ENCODE results near the gene FLYWCH2.

GRCh38 chr16:2856686-2857450 lies 26.1 kb upstream of the FLYWCH2 start:
- no peak for TF ChIP-seq EZH2 (IDR thresholded peaks at IDR 0.05; ENCODE audit: insufficient read depth, poor library complexity, severe bottlenecking)
- no peak for TF ChIP-seq EZH2phosphoT487 (IDR thresholded peaks at IDR 0.05; ENCODE audit: insufficient read depth, low read depth)

All from GM23248 (cell line).